ENCODE measurements around the gene CDCA8. TPM values are rescaled to one million over a fixed set of nuclear protein-coding genes. Genes with fewer than 3 reads are reported as not detected.

CDCA8 gene
- total and polyA plus RNA-seq, 2 of the 8 experiments (the other 6 are each of a cell fraction or from before 2014, with no cell fraction given) = 43.9 to 46.2 TPM

GRCh38 chr1:37718901-37719571, 26.7 kb downstream of the CDCA8 start (continued):
- no peak for TF ChIP-seq CTBP2 (IDR thresholded peaks at IDR 0.05; ENCODE audit: borderline replicate concordance, insufficient read depth, insufficient read length, low read length)

Measured in H1 (cell line).